SK-N-SH (cell line): ENCODE results near the gene PEX5. TPM values are rescaled to one million over a fixed set of nuclear protein-coding genes. Genes with fewer than 3 reads are reported as not detected.

ENCODE experiments used
- CTCF ChIA-PET: fragments of 300-600, 350-600 bp; formaldehyde crosslinking; extraction: SDS; loops from one replicate; lab custom pipeline; 2021; lab: Yijun Ruan, JAX
- POLR2A ChIA-PET: fragments of 350-600 bp; sonication (Branson Sonifier 250); formaldehyde crosslinking; extraction: SDS; loops from one replicate; lab custom pipeline; 2020; ENCODE audit warnings: antibody characterized with exemption, inconsistent platforms; lab: Yijun Ruan, JAX
- DNase-seq: peaks from one replicate; pipeline ENCODE4 v3.0.0; 2012
- H2AFZ ChIP-seq: fragments of 200-600 bp; sonication (generic); 2 replicates; pipeline ENCODE4 v1.8.1; 2016; ENCODE audit warnings: antibody characterized with exemption, mild to moderate bottlenecking, low read depth
- H3F3A ChIP-seq: fragments of 200-600 bp; sonication (generic); replicated peaks from 2 replicates; pipeline ENCODE3; 2016; ENCODE audit warnings: antibody characterized with exemption, mild to moderate bottlenecking; ENCODE audit not compliant: insufficient read depth
- H3K27ac ChIP-seq, 2 experiments: fragments of 200-500 bp in 1 of 2; fragments of 200-600 bp in 1 of 2; sonication (Bioruptor generic) in 1 of 2; sonication (generic), shearing (Covaris generic) in 1 of 2; 2 replicates each; pipeline versions ENCODE4 v1.5.1 to v1.6.1; 2014 to 2016; ENCODE audit warnings: low read depth in 2 of 2, inconsistent platforms in 1 of 2, low read length in 1 of 2, mild to moderate bottlenecking in 1 of 2, mixed read lengths in 1 of 2
- H3K27me3 ChIP-seq: fragments of 200-600 bp; sonication (generic), shearing (Covaris generic); 2 replicates; pipeline ENCODE4 v1.6.1; 2016; ENCODE audit warnings: mixed run types; ENCODE audit not compliant: insufficient read depth
- H3K36me3 ChIP-seq, 2 experiments: fragments of 200-500 bp in 1 of 2; fragments of 200-600 bp in 1 of 2; sonication (Bioruptor generic) in 1 of 2; sonication (generic) in 1 of 2; replicated peaks in 1 of 2; 2 replicates each; pipeline versions ENCODE3 to v1.5.1; 2014 to 2016; ENCODE audit warnings: low read length in 1 of 2, mild to moderate bottlenecking in 1 of 2; ENCODE audit not compliant: insufficient read depth in 2 of 2, control insufficient read depth in 1 of 2
- H3K4me1 ChIP-seq, 2 experiments: fragments of 200-500 bp in 1 of 2; fragments of 200-600 bp in 1 of 2; sonication (Bioruptor generic) in 1 of 2; sonication (generic), shearing (Covaris generic) in 1 of 2; 2 replicates each; pipeline versions ENCODE4 v1.5.1 to v1.6.1; 2014 to 2016; ENCODE audit warnings: low read depth in 1 of 2, low read length in 1 of 2, mixed run types in 1 of 2; ENCODE audit not compliant: insufficient read depth in 2 of 2, control insufficient read depth in 1 of 2
- H3K4me2 ChIP-seq: fragments of 200-600 bp; sonication (generic), shearing (Covaris generic); 2 replicates; pipeline ENCODE4 v1.6.1; 2017; ENCODE audit warnings: mixed run types
- H3K4me3 ChIP-seq, 2 experiments: fragments of 200-500 bp in 1 of 2; fragments of 200-600 bp in 1 of 2; sonication (Bioruptor generic) in 1 of 2; sonication (generic), shearing (Covaris generic) in 1 of 2; 2 replicates each; pipeline versions ENCODE4 v1.5.1 to v1.8.1; 2014 to 2016; ENCODE audit warnings: low read depth in 2 of 2, inconsistent platforms in 1 of 2, low read length in 1 of 2, mild to moderate bottlenecking in 1 of 2, mixed read lengths in 1 of 2, moderate library complexity in 1 of 2
- H3K79me2 ChIP-seq: fragments of 200-600 bp; sonication (generic); 2 replicates; pipeline ENCODE4 v1.8.1; 2017; ENCODE audit warnings: mild to moderate bottlenecking; ENCODE audit not compliant: insufficient read depth
- H3K9ac ChIP-seq: fragments of 200-600 bp; sonication (generic); 2 replicates; pipeline ENCODE4 v1.6.1; 2017; ENCODE audit warnings: mixed run types
- H3K9me2 ChIP-seq: fragments of 200-600 bp; sonication (generic); 2 replicates; pipeline ENCODE4 v1.6.1; 2017; ENCODE audit warnings: mixed run types
- H3K9me3 ChIP-seq: fragments of 200-600 bp; sonication (generic); 2 replicates; pipeline ENCODE4 v1.6.1; 2017; ENCODE audit warnings: mixed run types, mild to moderate bottlenecking, moderate library complexity
- H4K20me1 ChIP-seq: fragments of 200-600 bp; sonication (generic); 2 replicates; pipeline ENCODE4 v1.6.1; 2017; ENCODE audit warnings: mild to moderate bottlenecking, mixed run types; ENCODE audit not compliant: insufficient read depth
- ELF1 ChIP-seq: IDR thresholded peaks from 2 replicates; pipeline ENCODE4 v1.4.0; 2012
- EP300 ChIP-seq, 2 experiments: IDR thresholded peaks; 2 replicates each; pipeline versions ENCODE4 v1.4.0 to v1.6.1; 2012; ENCODE audit warnings: borderline replicate concordance in 1 of 2, low read depth in 1 of 2, low read length in 1 of 2
- FOXM1 ChIP-seq: IDR thresholded peaks from 2 replicates; pipeline ENCODE4 v1.4.0; 2012; ENCODE audit warnings: low read depth, mild to moderate bottlenecking
- GABPA ChIP-seq: IDR thresholded peaks from 2 replicates; pipeline ENCODE4 v1.4.0; 2012; ENCODE audit warnings: low read depth, mild to moderate bottlenecking
- GATA2 ChIP-seq: sonication (generic); formaldehyde crosslinking; IDR thresholded peaks from 2 replicates; pipeline ENCODE4 v1.5.0; 2020; ENCODE audit warnings: mild to moderate bottlenecking, missing genetic modification reagents
- NFIC ChIP-seq: IDR thresholded peaks from 2 replicates; pipeline ENCODE4 v1.4.0; 2012; ENCODE audit warnings: borderline replicate concordance
- POLR2AphosphoS5 ChIP-seq: IDR thresholded peaks from 2 replicates; pipeline ENCODE4 v1.6.1; 2012; ENCODE audit warnings: low read depth, low read length
- RAD21 ChIP-seq: IDR thresholded peaks from 2 replicates; pipeline ENCODE4 v1.6.1; 2012; ENCODE audit warnings: mild to moderate bottlenecking, low read length
- RCOR1 ChIP-seq: fragments of 150-350 bp; IDR thresholded peaks from 2 replicates; pipeline ENCODE4 v1.6.1; 2017; ENCODE audit warnings: antibody characterized with exemption, low read length
- RXRA ChIP-seq: IDR thresholded peaks from 2 replicates; pipeline ENCODE4 v1.4.0; 2012; ENCODE audit warnings: low read depth, mild to moderate bottlenecking, borderline replicate concordance
- SMC3 ChIP-seq: IDR thresholded peaks from 2 replicates; pipeline ENCODE4 v1.6.1; 2012; ENCODE audit warnings: low read depth, low read length, improper control_type of control experiment
- YY1 ChIP-seq: IDR thresholded peaks from 2 replicates; pipeline ENCODE4 v1.4.0; 2012; ENCODE audit warnings: low read depth, mild to moderate bottlenecking
- WGBS: methylation state at CpG from one replicate; pipeline ENCODE4 v1.1.6; 2017; ENCODE audit warnings: low lambda C conversion rate; 5-methylcytosine and 5-hydroxymethylcytosine counted together
- polyA plus RNA-seq, 3 experiments: library from polyadenylated mRNA; depleted of rRNA; stranded (reverse); fragments of >200 nt; gene quantifications; 2 replicates each; pipeline ENCODE4 v1.2.3, GENCODE V29; 2012
- TF ChIP-seq, protein P1 (sequence below): IDR thresholded peaks from 2 replicates; pipeline ENCODE4; 2012
- TF ChIP-seq, protein P2 (sequence below): IDR thresholded peaks from 2 replicates; pipeline ENCODE4 v1.6.1; 2012; ENCODE audit warnings: mild to moderate bottlenecking, low read depth, low read length, moderate library complexity

Gene PEX5
- polyA plus RNA-seq, 1 of the 3 experiments (the other 2 are of a cell fraction), result 22.6 TPM

DNA sequence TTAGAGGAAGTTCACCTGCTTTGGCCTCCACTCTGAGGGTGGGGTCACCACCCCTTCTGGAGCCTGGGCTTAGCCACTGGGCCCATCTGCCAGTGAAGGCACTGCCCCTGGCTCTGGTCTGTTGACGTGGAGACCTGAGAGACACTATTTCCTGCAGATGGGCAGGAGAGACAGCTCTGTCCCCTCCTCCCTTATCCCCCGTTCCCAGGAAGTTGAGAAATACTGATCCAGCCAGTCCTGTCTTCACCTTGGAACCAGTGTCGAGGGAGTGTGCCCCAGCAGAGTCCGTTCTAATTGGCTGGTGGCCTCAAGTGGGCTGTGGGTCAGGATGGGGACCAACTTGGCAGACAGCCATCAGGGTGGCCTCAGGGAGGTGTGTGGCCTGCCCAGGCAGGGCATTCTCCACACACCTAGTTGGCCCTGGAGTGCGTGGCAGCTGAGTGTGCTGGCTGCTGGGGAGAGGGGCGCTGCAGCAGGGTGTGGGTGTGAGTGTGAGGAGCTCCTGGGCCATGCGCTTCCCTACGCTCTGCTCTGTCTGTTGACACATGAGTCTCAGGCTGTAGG is 33.9 kb upstream of the PEX5 start:
- no peak overlapping the region for H2AFZ ChIP-seq
- 67% methylated on average over 1 of the region's 8 CpGs for WGBS
- POLR2A ChIA-PET, result interaction anchor here (0.5 to 1.0 kb wide), 3 partner anchors 9 to 35 kb away, joined by 3 to 4 read pairs (median 4); no protein-coding TSS in a partner anchor

DNA sequence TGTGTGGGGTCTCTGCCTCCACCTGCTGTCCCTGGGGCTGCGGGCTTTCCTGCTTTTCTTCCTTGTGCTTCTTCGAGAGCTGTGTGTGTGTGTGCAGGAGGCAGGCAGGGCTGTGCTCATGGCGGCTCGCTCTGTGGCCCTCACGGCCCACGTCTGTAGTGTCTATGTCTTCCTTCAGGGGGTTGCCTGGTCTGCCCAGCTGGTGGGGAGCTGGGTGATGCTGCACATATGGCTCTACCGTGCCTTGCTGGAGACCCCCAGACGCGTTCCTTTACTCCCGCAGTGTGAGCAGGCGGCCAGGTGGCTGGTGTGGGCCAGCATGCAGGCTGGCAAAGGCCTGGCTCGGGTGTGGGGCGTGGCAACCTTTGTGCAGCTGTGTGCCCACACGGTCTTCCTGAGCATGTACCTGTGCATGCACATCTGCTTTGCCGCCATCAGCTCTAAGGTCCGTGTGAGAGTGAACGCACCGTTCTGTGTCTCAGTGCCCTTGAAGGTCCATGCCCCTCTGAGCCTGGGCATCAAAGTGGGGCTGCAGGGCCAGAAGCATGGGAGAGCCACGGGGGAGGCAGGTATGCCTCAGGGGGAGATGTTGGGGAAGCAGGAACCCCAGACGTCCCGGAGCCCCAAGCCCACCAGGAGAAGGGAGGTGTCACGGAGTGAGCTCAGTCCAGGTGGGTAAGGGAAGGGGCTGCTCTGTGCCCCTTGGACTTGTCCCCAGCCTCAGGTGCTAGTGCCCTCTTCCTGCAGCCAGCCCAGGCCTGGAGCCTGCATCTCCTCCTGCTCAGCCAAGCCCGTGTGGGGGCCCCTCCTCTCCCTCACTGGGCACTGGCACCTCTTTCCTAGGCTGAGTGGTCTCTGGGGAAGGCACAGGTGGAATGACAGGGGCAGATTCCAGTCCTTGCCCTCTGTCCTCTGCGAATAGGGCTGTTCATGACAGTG is 33.0 kb upstream of the PEX5 start:
- peak overlapping the region in 1 of 2 experiments; percentile 86; a peak in 1 of 4 replicates for H3K27ac ChIP-seq
- no peaks in the 10 kb centered on the region for H3K9me3 ChIP-seq
- no peaks in the 10 kb centered on the region for H3K9me2 ChIP-seq
- TF ChIP-seq EP300 (IDR thresholded peaks at IDR 0.05; ENCODE audit: borderline replicate concordance in 1 of 2, low read depth in 1 of 2, low read length in 1 of 2) (no peak), NFIC (no peak), RAD21 (no peak)
- H3F3A ChIP-seq, result no peaks in the 10 kb centered on the region
- H2AFZ ChIP-seq, result no peak overlapping the region
- no peak overlapping the region for H3K4me2 ChIP-seq
- POLR2A ChIA-PET, result interaction anchor here (0.6 kb wide), 1 partner anchor 34 kb away, joined by 3 read pairs; no protein-coding TSS in a partner anchor
- DNase-seq, result no peak
- H3K36me3 ChIP-seq, result no peaks in the 10 kb centered on the region
- no peaks in the 10 kb centered on the region for H3K27me3 ChIP-seq
- CTCF ChIA-PET, result interaction anchor here (0.6 to 4.5 kb wide), 5 partner anchors 12 to 48 kb away, joined by 3 to 49 read pairs (median 6); partner anchors contain the start of genes C1RL and PEX5
- peaks cover 0 to 33% of the 10 kb centered on the region in 2 experiments; a peak in 2 of 4 replicates for H3K4me1 ChIP-seq
- H3K79me2 ChIP-seq, result no peaks in the 10 kb centered on the region
- no peak overlapping the region for H3K9ac ChIP-seq
- WGBS, result 78% methylated on average over 19 of the region's 24 CpGs
- no peaks in the 10 kb centered on the region for H4K20me1 ChIP-seq
- no peak overlapping the region for H3K4me3 ChIP-seq

More for the DNA sequence above, 33.9 kb upstream of the PEX5 start:
- no peak for TF ChIP-seq RCOR1
- TF ChIP-seq GATA2 (CRISPR knock-in tag), result peak; percentile 2; the same call in 1 of the 2 replicates
- TF ChIP-seq SMC3, result no peak
- no peaks in the 10 kb centered on the region for H4K20me1 ChIP-seq
- peak overlapping the region; percentile 29; the same call in 1 of the 2 replicates for H3K4me2 ChIP-seq
- peak; percentile 69 for DNase-seq
- no peaks in the 10 kb centered on the region for H3K79me2 ChIP-seq
- no peaks in the 10 kb centered on the region for H3F3A ChIP-seq
- no peaks in the 10 kb centered on the region for H3K27me3 ChIP-seq
- no peak overlapping the region for H3K9ac ChIP-seq
- no peaks in the 10 kb centered on the region for H3K9me3 ChIP-seq
- CTCF ChIA-PET, result interaction anchor here (0.7 to 4.5 kb wide), 8 partner anchors 8 to 305 kb away, joined by 3 to 49 read pairs (median 8); partner anchors contain the start of genes C1RL, CLSTN3 and PEX5
- no peaks in the 10 kb centered on the region for H3K9me2 ChIP-seq
- H3K4me3 ChIP-seq, result no peak overlapping the region
- H3K4me1 ChIP-seq, result peaks cover 0 to 33% of the 10 kb centered on the region in 2 experiments; a peak in 2 of 4 replicates
- H3K36me3 ChIP-seq, result peaks cover 0 to 4% of the 10 kb centered on the region in 2 experiments
- peak overlapping the region in 1 of 2 experiments; percentile 86; a peak in 3 of 4 replicates for H3K27ac ChIP-seq

DNA sequence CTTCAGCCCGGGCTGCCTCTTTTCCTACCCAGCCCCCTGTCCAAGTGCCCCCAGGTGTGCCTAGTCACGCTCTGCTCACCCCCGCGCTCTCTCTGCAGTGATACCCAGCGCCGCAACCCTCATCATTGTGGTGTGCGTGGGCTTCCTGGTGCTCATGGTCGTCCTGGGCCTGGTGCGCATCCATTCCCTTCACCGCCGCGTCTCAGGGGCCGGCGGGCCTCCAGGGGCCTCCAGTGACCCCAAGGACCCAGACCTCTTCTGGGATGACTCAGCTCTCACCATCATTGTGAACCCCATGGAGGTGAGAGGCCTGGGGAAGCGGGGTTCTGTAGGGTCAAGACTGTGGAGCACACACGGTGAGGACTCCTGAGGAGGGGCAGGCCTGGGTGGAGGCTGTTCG is 32.1 kb upstream of the PEX5 start:
- POLR2A ChIA-PET, result no interaction called here
- H3K4me3 ChIP-seq, result no peak overlapping the region
- peaks cover 0 to 39% of the 10 kb centered on the region in 2 experiments; a peak in 2 of 4 replicates for H3K4me1 ChIP-seq
- H4K20me1 ChIP-seq, result no peaks in the 10 kb centered on the region
- no peaks in the 10 kb centered on the region for H3K36me3 ChIP-seq
- H2AFZ ChIP-seq, result no peak overlapping the region
- H3K79me2 ChIP-seq, result no peaks in the 10 kb centered on the region
- H3K27me3 ChIP-seq, result no peaks in the 10 kb centered on the region; the same call in 1 of the 2 replicates
- no peak overlapping the region for H3K9ac ChIP-seq
- no peaks in the 10 kb centered on the region for H3F3A ChIP-seq
- no peaks in the 10 kb centered on the region for H3K9me3 ChIP-seq
- H3K4me2 ChIP-seq, result no peak overlapping the region
- CTCF ChIA-PET, result interaction anchor here (0.6 to 2.1 kb wide), 2 partner anchors 19 to 44 kb away, joined by 3 to 5 read pairs; no protein-coding TSS in a partner anchor
- H3K9me2 ChIP-seq, result no peaks in the 10 kb centered on the region
- H3K27ac ChIP-seq, result no peak overlapping the region
- WGBS, result 92% methylated on average over 17 of the region's 17 CpGs
- no peak for DNase-seq
- TF ChIP-seq, protein P1, sequence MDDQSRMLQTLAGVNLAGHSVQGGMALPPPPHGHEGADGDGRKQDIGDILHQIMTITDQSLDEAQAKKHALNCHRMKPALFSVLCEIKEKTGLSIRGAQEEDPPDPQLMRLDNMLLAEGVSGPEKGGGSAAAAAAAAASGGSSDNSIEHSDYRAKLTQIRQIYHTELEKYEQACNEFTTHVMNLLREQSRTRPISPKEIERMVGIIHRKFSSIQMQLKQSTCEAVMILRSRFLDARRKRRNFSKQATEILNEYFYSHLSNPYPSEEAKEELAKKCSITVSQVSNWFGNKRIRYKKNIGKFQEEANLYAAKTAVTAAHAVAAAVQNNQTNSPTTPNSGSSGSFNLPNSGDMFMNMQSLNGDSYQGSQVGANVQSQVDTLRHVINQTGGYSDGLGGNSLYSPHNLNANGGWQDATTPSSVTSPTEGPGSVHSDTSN, result no peak
- TF ChIP-seq GABPA, result no peak
- TF ChIP-seq EP300 (IDR thresholded peaks at IDR 0.05; ENCODE audit: borderline replicate concordance in 1 of 2, low read depth in 1 of 2, low read length in 1 of 2), result no peak
- TF ChIP-seq, protein P2, sequence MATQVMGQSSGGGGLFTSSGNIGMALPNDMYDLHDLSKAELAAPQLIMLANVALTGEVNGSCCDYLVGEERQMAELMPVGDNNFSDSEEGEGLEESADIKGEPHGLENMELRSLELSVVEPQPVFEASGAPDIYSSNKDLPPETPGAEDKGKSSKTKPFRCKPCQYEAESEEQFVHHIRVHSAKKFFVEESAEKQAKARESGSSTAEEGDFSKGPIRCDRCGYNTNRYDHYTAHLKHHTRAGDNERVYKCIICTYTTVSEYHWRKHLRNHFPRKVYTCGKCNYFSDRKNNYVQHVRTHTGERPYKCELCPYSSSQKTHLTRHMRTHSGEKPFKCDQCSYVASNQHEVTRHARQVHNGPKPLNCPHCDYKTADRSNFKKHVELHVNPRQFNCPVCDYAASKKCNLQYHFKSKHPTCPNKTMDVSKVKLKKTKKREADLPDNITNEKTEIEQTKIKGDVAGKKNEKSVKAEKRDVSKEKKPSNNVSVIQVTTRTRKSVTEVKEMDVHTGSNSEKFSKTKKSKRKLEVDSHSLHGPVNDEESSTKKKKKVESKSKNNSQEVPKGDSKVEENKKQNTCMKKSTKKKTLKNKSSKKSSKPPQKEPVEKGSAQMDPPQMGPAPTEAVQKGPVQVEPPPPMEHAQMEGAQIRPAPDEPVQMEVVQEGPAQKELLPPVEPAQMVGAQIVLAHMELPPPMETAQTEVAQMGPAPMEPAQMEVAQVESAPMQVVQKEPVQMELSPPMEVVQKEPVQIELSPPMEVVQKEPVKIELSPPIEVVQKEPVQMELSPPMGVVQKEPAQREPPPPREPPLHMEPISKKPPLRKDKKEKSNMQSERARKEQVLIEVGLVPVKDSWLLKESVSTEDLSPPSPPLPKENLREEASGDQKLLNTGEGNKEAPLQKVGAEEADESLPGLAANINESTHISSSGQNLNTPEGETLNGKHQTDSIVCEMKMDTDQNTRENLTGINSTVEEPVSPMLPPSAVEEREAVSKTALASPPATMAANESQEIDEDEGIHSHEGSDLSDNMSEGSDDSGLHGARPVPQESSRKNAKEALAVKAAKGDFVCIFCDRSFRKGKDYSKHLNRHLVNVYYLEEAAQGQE, result no peak
- TF ChIP-seq FOXM1, result no peak
- no peak for TF ChIP-seq RXRA
- TF ChIP-seq YY1, result no peak
- no peak for TF ChIP-seq ELF1
- no peak for TF ChIP-seq POLR2AphosphoS5
